LNCAP (cell line): ENCODE results near the gene KIF3A.

Experiments used
- CTCF ChIP-seq: fragments of 450-650 bp; IDR thresholded peaks from 2 replicates; pipeline ENCODE4 v1.5.1; 2017; ENCODE audit warnings: mild to moderate bottlenecking

The KIF3A gene

GRCh38 chr5:132725745-132726144, 11.6 kb downstream of the KIF3A start:
- no peak for TF ChIP-seq CTCF

GRCh38 chr5:132718544-132719312, 18.6 kb downstream of the KIF3A start:
- TF ChIP-seq CTCF, result no peak

- peak; percentile 47; the same call in 1 of the 2 replicates for TF ChIP-seq CTCF
Observed at GRCh38 chr5:132714456-132715307, 22.7 kb downstream of the KIF3A start.

- no peak for TF ChIP-seq CTCF
Observed at GRCh38 chr5:132708645-132709044, 28.7 kb downstream of the KIF3A start.

- no peak for TF ChIP-seq CTCF
Observed at GRCh38 chr5:132704875-132705274, 32.5 kb downstream of the KIF3A start.

GRCh38 chr5:132695956-132696355, 41.4 kb downstream of the KIF3A start:
- no peak for TF ChIP-seq CTCF

GRCh38 chr5:132692632-132692967, 44.7 kb downstream of the KIF3A start:
- TF ChIP-seq CTCF, result no peak
